G401 (cell line): Measurements from ENCODE around the gene MRPL37. TPM values are rescaled to one million over a fixed set of nuclear protein-coding genes. Genes with fewer than 3 reads are reported as not detected.
"Not testable (repeated sequence)": the region's sequence is repeated elsewhere in the genome, so short reads cannot be mapped to it uniquely, and the experiment has no call there.

Experiments used
- DNase-seq: peaks from one replicate; pipeline ENCODE4 v3.0.0-alpha.2; 2015; ENCODE audit warnings: low spot score
- in situ Hi-C: cut with HindIII; loops from 2 replicates; pipeline ENCODE4 v1.10.0; 2016; ENCODE audit warnings: low sequenced_read_pairs, mixed read lengths
- total RNA-seq: library from RNA; depleted of rRNA; stranded (reverse); fragments of >200 nt; shearing (Covaris generic); gene quantifications from 2 replicates; pipeline ENCODE4 v1.2.3, GENCODE V29; 2014

Gene MRPL37
- total RNA-seq, 1 experiment from 2014 or later, result 218 TPM

DNA sequence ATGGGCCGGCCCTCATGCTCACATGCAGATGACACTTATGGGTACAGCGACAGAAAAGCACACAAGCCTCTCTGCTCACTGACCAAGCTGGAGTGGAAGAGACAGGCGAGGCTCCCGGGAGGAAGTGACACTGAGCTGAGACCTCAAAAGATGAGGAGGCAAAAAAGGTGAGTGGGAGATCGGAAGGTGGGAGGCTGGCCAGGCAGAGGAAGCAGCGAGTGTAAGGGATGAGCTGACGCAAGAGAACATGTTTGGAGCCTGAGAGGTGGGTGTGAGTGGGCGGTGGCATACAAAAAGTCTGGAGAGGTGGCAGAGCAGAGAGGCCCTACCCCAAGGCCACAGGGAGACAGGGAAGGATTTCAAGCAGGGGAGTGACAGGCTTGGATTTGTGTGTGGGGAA, 29.0 kb upstream of the MRPL37 start:
- DNase-seq, result no peak
- in situ Hi-C loops, result no loop called here

DNA sequence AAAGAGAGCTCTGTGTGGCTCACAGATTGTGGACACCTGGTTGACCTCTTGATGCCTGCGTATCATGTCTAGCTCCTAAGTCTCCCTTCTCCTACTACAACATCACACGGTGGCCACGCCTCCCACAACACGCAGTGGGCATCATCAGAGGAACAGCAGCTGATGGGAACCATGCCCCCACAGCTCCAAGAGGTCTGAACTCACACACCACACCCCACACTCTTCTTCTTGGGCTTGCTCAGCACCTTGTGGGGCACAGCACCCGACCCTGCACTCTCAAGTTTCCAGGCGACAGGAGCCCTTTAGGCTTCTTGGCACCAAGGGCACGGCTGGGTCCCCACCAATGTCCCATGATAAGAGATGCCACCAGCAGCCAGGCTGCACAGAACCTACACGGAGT, 28.4 kb upstream of the MRPL37 start:
- in situ Hi-C loops, result no loop called here
- no peak for DNase-seq

DNA sequence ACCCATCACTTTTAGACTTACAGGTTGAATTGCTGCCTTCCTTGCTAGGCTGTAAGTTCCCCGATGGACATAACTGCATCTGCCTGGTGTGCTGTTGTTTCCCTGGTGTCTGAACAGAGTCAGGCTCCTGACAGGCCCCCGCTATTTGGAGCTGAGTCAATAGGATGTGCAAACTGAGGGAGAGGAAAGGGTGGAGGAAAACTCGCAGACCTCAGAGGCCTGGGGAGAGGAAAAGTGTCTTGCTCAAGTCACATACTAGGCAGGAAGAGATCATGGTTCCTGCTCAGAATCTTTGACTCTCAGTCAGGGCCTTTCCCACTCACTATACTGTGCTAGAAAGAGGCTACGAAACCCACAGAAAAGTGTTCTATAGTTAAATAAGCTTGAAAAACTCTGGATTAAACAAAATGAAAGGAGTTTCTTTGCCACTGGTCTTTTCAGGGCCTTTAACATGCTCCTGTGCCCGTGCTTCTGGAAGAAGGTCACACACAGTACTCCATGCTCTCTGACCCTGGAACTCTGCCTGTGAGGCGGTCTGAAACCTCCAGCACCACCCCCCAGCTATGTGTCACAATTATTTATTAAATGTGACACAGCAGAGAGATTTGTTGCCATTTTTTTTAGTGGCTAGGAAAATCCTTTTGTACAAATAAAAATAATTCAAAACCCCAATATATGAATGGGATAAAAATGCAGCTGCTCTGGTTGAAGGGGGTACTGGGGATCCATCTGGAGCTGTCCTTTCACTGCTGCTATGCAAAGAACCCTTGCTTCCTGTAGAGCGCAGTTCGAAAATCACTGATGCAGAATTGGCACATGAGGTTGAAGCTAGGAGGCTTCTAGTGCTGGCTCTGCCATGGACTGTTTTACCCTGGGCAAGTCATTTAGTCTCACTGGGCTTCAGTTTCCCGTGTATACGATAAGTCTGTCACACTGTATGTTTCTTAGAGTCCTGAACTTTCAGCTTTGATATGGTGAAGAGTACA, 27.1 kb upstream of the MRPL37 start:
- peak; percentile 20 for DNase-seq
- in situ Hi-C loops, result no loop called here

DNA sequence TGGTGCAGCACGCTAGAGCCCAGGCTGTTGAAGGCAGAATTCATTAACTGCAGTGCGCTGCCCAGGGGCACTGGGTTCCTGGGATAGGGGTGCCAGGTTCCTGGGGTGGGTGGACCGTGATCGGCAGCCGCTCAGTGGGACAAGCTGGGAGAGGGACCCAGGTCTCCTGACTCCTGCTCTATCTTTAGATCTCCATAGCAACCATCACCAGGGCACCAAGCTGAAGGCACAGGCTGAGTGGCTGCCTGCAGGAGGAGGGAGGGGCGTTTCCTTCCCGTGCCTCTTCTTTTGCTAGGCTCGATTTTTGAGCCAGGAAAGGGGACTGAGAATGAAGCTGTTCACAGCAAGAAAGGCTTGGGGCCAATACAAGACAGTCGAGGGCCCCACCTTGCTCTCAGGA, 26.3 kb upstream of the MRPL37 start:
- in situ Hi-C loops, result no loop called here
- peak; percentile 48 for DNase-seq

DNA sequence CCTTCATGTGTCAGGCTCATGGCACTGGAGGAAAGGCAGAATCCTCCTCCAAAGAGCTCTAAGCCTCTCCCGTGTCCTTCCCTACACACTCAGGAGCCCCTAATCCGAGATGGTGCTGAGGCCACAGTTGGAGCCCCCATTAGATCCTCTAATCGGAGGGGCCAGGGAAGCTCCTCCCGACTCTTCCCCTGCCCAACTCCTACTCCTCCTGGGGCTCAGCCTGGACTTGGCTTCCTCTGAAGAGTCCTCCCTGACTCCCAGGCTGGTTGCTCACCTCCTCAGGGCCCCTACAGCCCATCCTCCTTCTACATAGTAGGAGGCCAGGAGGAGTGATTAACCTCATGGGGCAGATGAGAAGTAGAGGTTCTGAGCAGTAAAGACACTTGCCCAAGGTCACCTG, 25.9 kb upstream of the MRPL37 start:
- in situ Hi-C loops, result no loop called here
- no peak for DNase-seq

DNA sequence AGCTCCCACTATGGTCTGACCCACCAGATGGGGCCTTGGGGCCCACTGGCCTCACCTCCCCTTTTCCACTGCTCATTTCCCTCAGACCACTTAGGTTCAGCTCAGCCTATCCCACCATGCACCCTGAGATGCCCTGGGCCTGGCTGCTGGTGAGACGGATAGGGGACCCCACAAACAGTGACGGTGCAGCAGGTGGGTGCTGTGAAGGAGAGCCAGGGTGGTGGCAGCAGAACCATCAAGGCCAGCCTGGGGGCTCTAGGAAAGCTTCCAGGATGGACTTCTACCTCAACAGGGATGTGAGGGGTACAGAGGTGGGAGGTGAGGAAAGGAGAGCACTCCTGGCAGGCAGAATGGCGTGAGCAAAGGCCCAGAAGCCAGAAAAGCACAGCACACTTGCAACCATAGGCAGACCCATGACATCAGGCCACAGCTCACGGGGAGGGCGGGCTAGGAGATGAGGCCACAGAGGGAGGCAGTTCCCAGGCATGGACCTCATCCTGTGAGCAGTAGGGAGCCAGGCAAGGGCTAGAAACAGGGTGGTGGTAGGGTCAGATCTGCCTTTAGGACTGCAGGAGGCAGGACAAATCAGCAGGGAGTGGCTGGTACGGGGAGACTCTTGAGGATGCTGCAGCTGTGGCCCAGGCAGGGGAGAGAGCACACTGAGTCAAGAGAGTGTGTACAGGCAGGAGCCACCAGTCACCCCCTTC, 23.2 kb upstream of the MRPL37 start:
- DNase-seq, result no peak
- in situ Hi-C loops, result no loop called here

DNA sequence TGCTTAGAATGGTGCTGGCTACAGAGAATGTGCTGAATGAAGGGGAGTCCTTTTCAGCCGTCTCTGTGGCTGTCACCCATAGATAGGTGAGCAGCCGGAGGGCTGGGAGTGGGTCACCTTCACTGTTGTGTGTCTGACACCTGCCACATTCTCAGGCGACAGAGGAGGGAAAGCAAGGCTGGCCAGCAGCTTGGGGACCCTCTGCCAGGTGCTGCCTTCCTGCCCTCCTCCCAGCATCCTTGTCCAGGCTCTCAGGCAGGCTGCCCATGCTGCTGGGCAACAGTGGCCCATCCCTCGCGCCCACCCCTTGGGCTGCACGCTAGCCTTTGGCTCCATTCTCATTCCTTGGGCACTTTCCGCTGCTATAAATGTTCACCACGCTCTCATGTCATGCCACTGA, 22.2 kb upstream of the MRPL37 start:
- no peak for DNase-seq
- in situ Hi-C loops, result no loop called here

DNA sequence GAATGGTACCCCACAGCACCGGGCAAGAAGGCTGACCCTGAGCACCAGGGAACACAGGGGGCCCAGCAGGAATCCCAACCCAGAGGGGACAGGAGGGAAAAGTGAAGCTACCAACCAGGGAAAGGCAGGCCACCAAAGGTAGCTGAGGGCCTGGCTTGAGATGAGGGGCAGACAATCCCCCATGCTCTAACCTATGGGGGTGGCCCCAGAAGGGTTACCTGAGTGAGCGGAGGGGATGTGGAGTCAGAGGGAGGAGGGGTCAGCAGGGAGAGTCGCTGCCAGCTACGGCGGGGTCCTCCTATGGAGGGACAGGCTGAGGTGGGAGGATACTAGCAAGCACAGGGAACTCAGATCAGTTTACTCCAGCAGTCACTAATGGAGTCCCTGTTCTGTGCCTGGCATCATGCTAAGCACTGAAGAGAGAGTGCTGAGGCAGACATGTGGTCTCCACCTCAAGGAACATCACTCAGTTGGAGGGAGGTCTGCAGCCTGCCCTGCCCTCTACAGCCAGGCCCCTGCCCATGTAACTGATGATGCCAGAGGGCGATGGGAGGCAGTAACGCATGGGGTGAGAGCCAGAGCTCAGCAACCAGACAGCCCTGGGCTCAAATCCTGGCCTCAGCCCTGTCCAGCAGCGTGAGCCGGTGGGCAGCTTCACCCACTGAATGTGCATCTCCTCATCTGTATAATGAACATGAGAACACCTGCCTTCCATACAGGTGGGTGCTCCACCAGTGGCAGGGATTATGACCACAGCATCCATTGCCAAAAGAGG, 21.5 kb upstream of the MRPL37 start:
- no peak for DNase-seq
- in situ Hi-C loops, result no loop called here

DNA sequence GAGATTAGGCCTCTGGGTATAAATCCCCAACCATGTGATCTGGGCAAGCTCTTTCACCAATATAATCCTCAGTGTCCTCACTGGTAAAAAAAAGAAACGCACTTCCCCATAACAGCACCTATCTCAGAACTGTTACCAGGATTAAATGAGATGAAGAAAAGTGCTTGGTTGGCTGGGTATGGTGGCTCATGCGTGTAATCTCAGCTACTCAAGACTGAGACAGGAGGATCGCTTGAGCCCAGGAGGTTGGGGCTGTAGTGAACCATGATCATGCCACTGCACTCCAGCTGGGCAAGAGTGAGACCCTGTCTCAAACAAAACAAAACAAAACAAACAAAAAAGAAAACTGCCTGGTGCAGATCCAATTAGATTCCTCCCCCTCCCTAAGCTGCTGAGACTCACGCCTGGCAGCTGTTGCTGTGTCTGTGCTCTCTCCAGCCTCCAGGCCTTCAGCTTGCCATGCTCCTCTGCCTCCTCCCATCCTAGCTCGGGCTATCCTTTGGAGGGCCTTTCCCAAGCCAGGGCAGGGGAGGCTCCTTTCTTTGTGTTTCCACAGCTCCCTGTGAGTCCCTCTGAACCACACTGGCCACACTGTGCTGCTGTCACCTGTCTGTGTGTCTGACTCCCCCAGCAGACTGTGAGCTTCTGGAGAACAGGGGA, 19.1 kb upstream of the MRPL37 start:
- in situ Hi-C loops, result no loop called here

DNA sequence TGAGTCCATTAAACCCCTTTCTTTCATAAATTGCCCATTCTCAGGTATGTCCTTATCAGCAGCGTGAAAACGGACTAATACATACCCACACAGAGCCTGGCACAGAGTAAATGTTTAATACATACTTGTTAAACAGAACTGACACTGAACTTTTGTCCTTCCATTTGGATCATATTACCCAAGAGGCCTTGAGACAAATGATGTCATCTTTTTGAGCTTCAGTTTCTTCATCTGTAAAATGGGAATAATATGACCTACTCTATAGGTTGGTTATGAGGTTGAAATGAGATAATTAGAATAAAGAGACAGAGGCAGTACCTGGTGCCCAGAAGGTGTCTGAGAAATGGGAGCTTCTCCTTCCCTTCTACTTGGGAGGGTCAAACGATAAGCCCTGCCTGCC, 13.9 kb upstream of the MRPL37 start:
- DNase-seq, result no peak
- in situ Hi-C loops, result no loop called here

More for the DNA sequence above, 19.1 kb upstream of the MRPL37 start:
- no peak for DNase-seq

DNA sequence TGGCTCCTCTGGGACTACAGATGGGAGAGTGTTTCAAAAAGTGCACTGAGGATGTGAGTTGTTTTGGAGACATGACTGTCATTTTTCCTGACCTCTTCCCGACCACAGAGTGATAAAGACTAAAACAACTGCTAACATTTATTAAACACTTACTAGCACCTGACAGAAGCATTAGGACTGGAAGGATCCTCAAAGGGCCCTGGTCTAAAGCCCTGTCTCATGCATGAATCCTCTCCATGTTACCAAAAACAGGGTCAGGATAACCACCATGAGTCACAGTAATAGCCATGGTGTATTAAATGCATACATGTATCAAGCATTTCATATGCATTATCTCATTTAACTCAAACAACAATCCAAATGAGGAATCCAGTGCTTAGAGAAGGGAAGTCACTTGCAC, 11.7 kb upstream of the MRPL37 start:
- DNase-seq, result no peak
- in situ Hi-C loops, result no loop called here

DNA sequence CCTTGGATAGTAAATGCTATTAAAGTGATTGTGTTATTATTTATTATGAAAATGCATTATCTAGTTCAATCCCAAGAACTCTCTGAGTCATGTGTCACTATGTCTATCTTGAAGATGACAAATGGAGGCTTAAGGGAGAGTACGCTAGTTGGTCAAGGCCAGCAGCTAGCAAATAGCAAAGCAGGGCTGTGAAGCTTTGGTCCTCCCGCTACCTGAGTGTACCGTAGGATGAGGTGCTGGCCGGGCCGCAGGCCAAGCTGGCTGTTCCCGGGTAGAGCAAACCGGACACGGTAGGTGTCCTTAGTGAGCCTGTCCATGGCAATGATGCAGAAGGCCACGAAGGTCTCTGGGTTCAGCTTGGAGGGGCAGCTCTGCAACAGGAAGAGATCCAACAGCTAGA, 9.4 kb upstream of the MRPL37 start:
- in situ Hi-C loops, result no loop called here

DNA sequence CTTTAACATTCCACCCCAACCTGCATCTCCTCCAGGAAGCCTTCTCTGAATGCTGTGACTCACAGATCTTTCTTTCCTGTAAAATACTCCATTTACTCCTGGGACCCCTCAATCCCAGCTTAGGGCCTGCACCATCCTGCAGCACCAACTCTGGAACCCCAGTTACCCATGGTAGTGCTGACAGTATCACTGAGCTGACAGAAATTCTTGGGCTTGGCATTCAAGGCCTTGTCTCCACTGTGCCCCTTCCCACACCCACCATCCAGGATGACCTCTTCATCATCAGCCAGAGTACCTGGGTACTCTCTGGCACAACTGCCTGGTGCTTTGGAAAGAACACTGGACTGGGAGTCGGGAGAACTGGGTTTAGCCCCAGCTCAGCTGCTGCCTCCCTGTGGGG, 8.4 kb upstream of the MRPL37 start:
- no peak for DNase-seq
- in situ Hi-C loops, result no loop called here

More for the DNA sequence above, 9.4 kb upstream of the MRPL37 start:
- DNase-seq, result no peak

DNA sequence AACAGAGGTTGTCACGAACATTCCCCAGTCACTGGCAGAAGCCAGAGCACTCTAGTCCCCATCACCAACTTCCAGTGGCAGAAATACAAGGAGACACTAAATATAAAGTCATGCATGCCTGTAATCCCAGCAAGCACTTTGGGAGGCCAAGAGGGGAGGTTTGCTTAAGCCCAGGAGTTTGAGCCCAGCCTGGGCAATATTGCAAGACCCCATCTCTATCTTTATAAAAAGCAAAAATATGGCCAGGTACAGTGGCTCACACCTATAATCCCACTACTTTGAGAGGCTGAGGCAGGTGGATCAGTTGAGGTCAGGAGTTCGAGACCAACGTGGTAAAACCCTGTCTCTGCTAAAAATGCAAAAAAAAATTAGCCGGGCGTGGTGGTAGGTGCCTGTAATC, 6.5 kb upstream of the MRPL37 start:
- in situ Hi-C loops, result no loop called here

DNA sequence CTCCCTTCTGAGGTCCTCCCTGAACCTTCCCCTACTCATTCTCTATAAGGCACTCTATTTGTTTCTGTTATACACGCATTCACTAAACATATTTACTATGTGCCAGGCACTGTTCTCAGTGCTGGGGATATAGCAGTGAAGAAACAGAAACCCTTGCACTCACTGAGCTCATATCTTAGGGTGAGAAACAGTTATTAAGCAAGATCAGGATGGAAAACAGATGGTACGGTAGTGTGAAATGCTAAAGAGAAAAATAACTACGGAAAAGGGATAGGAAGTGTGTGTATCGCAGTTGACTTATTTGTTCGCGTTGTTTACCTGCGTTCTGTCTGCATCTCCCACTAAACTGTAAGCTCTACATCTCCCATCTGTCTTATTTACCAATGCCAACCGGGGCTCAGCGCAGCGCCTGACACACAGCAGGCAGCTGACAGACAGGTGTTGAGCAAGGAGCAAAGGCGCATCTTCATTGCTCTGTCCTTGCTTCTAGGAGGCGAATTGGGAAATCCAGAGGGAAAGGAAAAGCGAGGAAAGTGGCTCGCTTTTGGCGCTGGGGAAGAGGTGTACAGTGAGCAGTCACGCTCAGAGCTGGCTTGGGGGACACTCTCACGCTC, 709 bp upstream of the MRPL37 start:
- DNase-seq, result no peak
- in situ Hi-C loops, result no loop called here

More for the DNA sequence above, 6.5 kb upstream of the MRPL37 start:
- DNase-seq, result no peak

DNA sequence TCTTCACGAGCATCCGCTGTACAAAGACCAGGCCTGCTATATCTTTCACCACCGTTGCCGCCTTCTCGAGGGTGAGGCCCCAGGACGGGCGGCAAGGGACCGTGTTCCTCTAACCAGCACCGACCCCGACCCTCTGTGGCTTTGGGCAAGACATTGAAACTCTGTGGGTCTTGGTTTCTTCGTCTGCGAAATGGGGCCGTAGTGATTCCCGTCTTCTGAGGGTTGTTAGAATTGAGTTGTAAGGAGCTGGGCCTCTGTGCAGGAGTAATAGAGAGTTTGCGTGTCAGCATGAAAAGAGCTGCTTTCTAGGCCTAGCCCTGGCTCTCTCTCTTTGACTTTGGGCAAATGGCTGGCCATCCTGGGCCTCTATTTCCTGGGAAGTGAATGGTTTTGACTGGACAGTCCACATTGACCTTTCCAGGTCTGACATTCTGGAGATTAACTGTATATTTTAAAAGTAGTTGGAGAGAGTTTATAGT, 591 bp downstream of the MRPL37 start:
- in situ Hi-C loops, result no loop called here
- DNase-seq, result no peak

DNA sequence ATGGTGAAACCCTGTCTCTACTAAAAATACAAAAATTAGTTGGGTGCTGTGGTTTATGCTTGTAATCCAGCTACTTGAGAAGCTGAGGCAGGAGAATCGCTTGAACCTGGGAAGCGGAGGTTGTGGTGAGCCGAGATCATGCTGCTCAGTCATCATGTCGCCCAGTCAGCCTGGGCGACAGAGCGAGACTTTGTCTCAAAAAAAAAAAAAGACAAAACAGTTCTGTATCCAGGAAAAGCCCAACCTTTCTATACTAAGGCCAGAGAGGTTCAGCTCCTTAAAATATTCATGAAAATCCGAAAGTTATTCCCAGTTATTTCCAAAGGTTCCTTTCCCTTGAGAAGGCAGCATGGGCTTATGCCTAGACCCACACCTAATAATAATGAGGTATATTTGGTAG, 4.2 kb downstream of the MRPL37 start:
- no peak for DNase-seq
- in situ Hi-C loops, result no loop called here

DNA sequence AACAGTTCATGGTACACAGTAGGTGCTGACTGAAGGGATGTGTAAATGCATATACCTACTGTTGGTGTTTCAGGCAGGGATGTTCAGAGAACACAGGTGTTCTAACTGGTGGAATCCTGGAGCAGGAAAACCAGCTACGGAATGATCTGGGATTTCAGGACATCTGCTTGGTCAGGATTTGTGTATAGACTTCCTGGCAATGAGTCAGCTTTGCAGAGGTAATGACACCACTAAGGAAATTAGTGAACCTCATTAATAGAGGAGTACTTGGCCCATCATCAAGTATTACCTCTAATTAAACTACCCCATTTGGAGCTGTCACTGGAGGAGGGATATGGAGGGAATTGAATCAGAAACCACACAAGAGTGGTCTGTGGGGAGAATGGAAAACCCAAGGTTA, 7.3 kb downstream of the MRPL37 start:
- in situ Hi-C loops, result no loop called here
- DNase-seq, result no peak

DNA sequence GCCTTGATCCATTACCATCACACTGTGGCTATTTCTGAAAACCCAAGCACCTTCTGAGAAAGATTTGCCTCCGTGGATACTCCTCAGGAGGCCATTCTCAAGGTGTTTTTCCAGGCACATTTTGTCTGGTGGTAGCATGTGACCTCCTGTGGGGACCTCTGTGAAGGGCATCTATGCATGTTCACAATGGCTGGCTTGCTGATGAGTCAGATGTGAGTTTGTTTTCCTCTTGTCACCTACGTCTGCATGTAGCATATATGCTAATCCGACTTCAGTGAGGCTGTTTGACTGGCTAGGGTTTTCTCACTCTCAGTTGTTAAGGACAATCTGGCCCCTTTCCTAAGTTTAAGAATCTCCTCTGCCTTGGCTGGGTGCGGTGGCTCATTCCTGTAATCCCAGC, 7.9 kb downstream of the MRPL37 start:
- DNase-seq, in situ Hi-C loops: not testable (repeated sequence)
